NCI-H510A (cell line): ENCODE measurements around the gene EIF3I.

Experiments
- DNase-seq: peaks from one replicate; lab custom pipeline; 2025; lab: John Stamatoyannopoulos, UW

EIF3I gene

GRCh38 chr1:32221980-32222755 is at the start of gene EIF3I, which contains the start of gene TMEM234:
EIF3I (plus strand) TSS chr1:32222407; CDS start chr1:32222442, 35 bp downstream.
TMEM234 (minus strand) TSS chr1:32222353; CDS start chr1:32222322, 31 bp downstream.
- peak; percentile 84 for DNase-seq

GRCh38 chr1:32172621-32173245 is 49.5 kb upstream of the EIF3I start:
- DNase-seq = no peak

DNA sequence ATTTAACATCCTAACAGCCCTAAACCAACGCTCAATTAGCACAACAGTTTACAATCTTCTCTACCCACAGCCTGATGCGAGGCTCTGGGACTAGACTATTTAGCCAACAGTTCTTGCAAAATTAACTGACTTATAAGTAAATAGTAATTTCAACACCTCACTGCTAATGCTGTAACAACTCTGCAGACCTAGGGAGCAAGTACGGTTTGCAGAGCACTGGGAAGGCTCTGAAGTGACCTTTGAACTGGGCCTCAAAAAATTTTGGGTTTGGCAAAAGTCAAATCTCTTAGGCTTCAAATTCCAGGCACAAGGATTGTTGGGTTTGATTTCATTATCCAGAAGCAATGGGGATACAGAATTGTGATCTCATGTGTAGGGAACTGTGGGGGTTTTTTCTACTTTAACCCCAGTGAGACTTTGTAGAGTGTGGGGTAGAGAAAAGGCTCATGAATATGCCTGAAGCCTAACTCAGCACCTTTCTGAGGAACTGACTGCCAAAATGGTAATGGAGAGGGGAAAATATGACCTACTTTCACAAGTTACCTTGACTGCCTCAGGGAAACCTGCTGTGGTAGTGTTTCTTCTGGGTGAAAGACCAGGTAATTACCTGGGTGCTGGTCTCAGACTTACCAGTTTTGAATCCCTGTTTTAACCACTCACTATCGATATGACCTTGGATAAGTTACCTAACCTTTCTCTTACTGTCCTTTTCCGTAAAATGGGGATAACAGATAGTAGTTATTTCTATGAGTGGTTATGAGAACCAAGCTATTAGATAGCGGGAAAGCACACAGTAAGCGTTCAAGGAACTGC is 43.6 kb upstream of the EIF3I start:
- DNase-seq = no peak

DNA sequence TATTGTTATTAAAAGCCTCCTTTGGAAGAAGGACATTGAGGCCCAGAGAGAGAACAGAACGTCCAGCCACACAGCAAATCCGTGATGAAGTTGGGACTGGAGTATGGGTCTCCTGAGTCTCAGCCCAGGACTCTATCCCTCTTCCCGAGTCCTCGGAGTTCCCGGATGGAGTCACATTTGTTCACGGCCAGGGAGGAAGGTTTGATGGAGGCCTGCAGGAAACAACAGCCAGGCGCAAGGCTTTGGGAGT is 43.1 kb upstream of the EIF3I start:
- no peak for DNase-seq

- peak; percentile 67 for DNase-seq
Measured at GRCh38 chr1:32179443-32180185, 42.6 kb upstream of the EIF3I start, which contains the start of gene TXLNA. TXLNA (plus strand) TSS chr1:32179675; CDS start chr1:32180346, 671 bp downstream.

- no peak for DNase-seq
Measured at GRCh38 chr1:32180186-32181060, 41.8 kb upstream of the EIF3I start.

DNA sequence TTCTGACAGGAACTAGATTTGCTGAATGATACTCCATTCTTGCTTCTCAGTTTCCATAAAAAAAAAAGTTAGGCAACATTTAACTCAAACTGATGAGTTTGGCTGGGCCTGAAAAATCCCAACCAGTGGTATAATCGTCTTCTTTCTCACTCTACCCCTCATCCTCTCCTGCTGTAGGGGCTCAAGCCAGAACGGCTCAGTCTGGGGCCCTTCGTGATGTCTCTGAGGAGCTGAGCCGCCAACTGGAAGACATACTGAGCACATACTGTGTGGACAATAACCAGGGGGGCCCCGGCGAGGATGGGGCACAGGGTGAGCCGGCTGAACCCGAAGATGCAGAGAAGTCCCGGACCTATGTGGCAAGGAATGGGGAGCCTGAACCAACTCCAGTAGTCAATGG is 41.1 kb upstream of the EIF3I start:
- no peak for DNase-seq

DNA sequence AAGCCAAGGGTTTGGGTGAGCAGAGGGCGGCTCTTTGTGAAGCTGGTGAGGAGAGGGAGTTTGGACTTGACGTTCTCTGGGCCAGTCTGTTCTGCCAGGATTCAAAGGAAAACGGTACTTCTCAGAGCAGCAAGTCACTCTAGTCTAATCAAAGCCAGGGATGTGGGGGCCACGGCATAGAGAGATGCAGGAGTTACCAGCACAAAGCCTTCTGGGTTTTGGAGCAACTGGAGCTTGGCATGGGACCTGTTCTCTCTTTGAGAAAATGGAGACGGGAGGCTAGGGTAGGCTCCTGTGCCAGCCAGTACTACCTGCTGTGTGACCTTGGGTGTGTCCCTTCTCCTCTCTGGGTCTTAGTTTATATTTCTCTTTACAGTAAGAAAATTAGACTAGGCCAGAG is 40.6 kb upstream of the EIF3I start:
- no peak for DNase-seq

GRCh38 chr1:32182060-32182459 is 40.1 kb upstream of the EIF3I start:
- DNase-seq = no peak

DNA sequence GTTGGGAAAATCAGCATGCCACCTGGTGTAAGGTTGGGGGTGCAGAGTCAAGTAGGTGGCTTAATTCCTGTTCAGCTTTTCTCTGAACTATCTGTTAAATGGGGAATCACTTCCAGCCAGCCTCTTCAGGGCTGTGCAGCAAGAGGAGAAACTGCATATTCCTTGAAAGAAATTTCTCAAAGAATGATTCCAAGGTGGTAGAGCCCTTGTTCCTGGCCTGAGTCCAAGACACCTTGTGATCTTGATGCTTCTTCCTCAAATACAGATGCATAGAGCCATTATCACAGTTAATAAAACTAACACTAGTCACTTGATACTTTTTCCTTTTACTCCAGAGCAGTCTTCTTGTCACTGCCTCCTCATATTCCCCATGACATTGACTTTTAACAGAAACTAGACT is 37.6 kb upstream of the EIF3I start:
- no peak for DNase-seq

- no peak for DNase-seq
Measured at GRCh38 chr1:32186077-32186476, 36.1 kb upstream of the EIF3I start.

DNA sequence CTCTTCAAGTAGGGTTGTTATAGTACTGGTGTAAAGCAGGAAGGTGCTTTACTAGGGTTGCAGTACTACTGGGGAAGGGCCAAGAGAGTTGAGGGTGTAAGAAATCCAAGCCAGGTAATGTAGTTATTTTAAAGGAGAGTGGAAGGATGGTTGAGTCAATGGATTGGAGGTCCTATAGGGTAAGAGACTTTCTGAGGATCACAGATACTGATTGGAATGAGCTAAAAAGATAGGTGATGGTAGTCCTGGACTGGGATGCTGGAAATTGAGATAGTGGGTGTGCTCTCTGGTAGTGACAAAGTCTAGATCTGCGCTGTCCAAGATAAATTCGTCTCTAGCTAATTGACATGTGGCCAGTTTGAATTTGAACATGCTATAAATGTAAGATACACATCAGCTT is 35.7 kb upstream of the EIF3I start:
- no peak for DNase-seq

- no peak for DNase-seq
Measured at GRCh38 chr1:32187850-32188249, 34.4 kb upstream of the EIF3I start.

DNA sequence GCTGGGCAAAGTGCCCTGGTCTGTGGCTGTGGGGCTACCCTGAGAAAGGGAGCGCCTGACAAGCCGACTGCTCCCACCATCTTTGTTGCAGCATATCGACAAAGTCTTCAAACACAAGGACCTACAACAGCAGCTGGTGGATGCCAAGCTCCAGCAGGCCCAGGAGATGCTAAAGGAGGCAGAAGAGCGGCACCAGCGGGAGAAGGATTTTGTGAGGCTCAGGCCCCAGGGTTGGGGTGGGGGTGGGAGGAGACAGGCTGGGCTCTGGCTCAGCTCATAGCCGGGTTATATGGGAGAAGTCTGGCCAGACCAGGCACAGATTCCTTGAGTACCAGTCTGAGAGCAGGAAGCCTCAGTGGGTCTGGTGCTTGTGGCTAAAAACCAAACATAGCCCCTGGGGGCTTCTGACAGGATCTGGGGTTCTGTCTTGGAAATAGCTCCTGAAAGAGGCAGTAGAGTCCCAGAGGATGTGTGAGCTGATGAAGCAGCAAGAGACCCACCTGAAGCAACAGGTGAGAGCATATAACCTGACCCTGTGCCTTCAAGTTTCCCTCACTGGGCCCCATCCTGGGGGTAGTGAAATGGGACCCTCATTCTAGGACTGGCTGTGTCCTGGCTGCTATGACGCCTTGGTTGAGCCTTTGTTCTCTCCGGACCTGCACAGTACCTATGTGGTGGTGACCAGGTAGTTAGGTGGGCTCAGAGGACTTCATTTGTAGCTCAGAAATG is 29.8 kb upstream of the EIF3I start:
- DNase-seq = no peak

GRCh38 chr1:32194984-32195383 is 27.2 kb upstream of the EIF3I start:
- no peak for DNase-seq

GRCh38 chr1:32195531-32195930 is 26.7 kb upstream of the EIF3I start:
- no peak for DNase-seq

DNA sequence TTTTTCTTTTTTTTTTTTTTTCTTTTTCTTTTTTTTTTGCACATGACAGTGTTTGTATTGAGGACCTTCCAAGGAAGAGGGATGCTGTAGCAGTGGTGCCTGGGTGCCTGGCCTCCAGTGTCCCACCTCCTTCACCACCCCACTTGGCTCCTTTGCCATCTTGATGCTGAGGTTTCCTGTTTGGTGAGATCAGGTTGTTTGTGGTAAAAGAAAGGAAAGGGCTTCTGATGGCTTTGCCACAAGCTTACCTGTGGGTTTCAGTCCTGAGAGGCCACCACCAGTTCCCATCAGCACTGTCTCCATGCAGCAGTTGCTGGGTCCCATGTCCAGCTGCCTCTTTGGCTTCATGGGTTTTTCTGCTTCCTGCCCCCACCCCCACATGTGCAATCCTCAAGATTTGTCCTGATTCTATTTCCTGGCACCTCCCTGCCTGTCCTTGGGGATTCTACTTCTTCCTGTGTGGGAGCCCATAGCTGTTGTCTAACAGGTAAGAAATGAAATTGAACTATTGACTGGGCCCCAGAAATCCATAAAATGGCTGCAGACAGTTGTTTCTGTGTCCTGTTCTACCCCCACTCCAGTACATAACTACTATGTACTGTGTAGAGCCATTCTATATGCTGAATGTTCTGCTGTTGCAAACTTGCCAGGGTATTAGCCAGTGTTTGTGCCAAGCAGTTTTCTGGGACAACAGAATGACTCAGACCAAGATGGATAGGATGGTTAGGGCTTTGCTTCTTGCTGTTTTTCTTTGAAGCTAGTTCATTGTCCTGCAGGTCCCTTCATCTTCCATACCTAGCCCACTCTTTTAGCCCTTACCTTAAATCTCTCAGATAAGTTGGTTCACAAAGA is 26.0 kb upstream of the EIF3I start:
- no peak for DNase-seq

DNA sequence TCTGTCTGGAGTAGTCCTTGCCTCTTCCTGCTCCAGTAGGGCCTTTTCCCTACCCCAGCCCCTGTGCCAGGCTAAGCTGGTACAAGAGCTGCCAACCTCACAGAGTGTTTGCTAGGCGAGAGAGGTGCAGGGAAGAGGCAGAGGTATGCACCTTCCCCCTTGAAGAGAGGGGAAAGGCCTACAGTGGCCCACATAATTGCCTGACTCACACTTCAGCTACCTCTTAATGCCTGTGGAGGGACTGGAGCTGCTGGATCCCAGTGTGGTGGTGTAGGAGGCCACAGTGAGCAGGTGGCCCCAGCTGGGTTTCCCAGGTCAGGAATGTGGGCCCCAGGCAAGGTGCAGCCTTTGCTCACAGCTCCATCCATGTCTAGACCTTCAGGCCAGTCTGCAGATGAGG is 25.1 kb upstream of the EIF3I start:
- DNase-seq = no peak

GRCh38 chr1:32197837-32198236 is 24.4 kb upstream of the EIF3I start:
- no peak for DNase-seq
